HepG2 (cell line): ENCODE results near the gene KAZALD1.

Experiments used
- JUND ChIP-seq: sonication (generic); formaldehyde crosslinking; IDR thresholded peaks from 2 replicates; pipeline ENCODE4 v1.8.0; 2022; ENCODE audit warnings: mild to moderate bottlenecking, missing genetic modification reagents
- KLF13 ChIP-seq: sonication (generic); formaldehyde crosslinking; IDR thresholded peaks from 2 replicates; pipeline ENCODE4 v1.4.0; 2020; ENCODE audit warnings: mild to moderate bottlenecking, missing genetic modification reagents
- MZF1 ChIP-seq: sonication (generic); formaldehyde crosslinking; IDR thresholded peaks from 2 replicates; pipeline ENCODE4 v1.8.1; 2023; ENCODE audit warnings: mild to moderate bottlenecking, missing genetic modification reagents, borderline replicate concordance
- TEAD3 ChIP-seq: optimal IDR thresholded peaks from 2 replicates; pipeline ENCODE3; 2016; ENCODE audit warnings: borderline replicate concordance
- YY1 ChIP-seq: IDR thresholded peaks from 2 replicates; pipeline ENCODE4 v1.6.1; 2011; ENCODE audit warnings: low read length, low read depth, moderate library complexity, mild to moderate bottlenecking; ENCODE audit not compliant: insufficient read depth, insufficient replicate concordance
- ZNF792 ChIP-seq: IDR thresholded peaks from 2 replicates; pipeline ENCODE4 v1.6.1; 2016
- TF ChIP-seq, protein P1 (sequence below): sonication (generic); formaldehyde crosslinking; IDR thresholded peaks from 2 replicates; pipeline ENCODE4 v1.8.0; 2022; ENCODE audit warnings: mild to moderate bottlenecking, missing genetic modification reagents, borderline replicate concordance
- TF ChIP-seq, protein P2 (sequence below): sonication (generic); formaldehyde crosslinking; IDR thresholded peaks from 2 replicates; pipeline ENCODE4 v1.5.0; 2020; ENCODE audit warnings: mild to moderate bottlenecking, missing genetic modification reagents, moderate library complexity
- TF ChIP-seq, protein P3 (sequence below): IDR thresholded peaks from 2 replicates; pipeline ENCODE4 v1.6.1; 2016
- TF ChIP-seq, protein P4 (sequence below): sonication (generic); formaldehyde crosslinking; IDR thresholded peaks from 2 replicates; pipeline ENCODE4 v1.4.0; 2020; ENCODE audit warnings: mild to moderate bottlenecking, missing genetic modification reagents, borderline replicate concordance
- TF ChIP-seq, protein P5 (sequence below): sonication (generic); formaldehyde crosslinking; IDR thresholded peaks from 2 replicates; pipeline ENCODE4 v1.4.0; 2020; ENCODE audit warnings: missing genetic modification reagents

DNA sequence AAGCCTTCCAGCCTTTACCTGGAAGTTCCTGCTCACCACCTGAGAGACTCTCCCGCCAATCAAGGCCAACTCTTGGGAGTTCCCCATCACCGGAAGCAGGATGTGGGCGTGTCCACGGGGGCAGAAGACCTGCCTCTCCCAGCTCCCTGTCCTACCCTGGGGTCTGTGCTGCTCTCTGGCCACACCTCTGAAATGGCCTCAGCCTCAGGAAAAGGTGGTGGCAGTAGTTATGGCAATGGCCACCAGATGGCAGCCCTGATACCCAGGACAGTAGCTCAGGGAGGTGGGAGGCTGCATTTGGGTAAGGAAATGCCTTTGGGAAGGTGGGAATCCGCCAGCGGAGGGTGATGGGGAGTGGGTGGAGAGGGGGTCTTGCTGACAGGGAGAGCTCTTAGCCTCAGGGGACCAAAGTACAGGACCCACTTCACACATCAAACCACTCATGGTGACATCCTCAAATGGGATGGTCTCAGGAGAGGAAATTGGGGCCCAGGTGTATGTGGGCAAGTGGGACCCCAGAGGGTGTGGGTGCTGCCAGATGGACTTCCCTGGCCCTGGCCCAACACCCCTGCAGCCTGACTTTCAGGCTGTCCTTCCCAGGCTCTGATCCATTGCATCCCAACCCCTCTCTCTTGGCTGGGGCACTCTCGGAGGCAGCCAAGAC, 33.9 kb downstream of the KAZALD1 start:
- TF ChIP-seq KLF13 (CRISPR knock-in tag) (no peak), ZNF792 (CRISPR knock-in tag) (no peak), JUND (CRISPR knock-in tag) (no peak), MZF1 (CRISPR knock-in tag) (no peak), YY1 (peak; percentile 29), TEAD3 (CRISPR knock-in tag) (no peak)
- TF ChIP-seq, protein P1, sequence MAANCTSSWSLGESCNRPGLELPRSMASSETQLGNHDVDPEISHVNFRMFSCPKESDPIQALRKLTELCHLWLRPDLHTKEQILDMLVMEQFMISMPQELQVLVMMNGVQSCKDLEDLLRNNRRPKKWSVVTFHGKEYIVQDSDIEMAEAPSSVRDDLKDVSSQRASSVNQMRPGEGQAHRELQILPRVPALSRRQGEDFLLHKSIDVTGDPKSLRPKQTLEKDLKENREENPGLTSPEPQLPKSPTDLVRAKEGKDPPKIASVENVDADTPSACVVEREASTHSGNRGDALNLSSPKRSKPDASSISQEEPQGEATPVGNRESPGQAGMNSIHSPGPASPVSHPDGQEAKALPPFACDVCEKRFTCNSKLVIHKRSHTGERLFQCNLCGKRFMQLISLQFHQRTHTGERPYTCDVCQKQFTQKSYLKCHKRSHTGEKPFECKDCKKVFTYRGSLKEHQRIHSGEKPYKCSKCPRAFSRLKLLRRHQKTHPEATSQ (CRISPR knock-in tag): no peak
- TF ChIP-seq, protein P2, sequence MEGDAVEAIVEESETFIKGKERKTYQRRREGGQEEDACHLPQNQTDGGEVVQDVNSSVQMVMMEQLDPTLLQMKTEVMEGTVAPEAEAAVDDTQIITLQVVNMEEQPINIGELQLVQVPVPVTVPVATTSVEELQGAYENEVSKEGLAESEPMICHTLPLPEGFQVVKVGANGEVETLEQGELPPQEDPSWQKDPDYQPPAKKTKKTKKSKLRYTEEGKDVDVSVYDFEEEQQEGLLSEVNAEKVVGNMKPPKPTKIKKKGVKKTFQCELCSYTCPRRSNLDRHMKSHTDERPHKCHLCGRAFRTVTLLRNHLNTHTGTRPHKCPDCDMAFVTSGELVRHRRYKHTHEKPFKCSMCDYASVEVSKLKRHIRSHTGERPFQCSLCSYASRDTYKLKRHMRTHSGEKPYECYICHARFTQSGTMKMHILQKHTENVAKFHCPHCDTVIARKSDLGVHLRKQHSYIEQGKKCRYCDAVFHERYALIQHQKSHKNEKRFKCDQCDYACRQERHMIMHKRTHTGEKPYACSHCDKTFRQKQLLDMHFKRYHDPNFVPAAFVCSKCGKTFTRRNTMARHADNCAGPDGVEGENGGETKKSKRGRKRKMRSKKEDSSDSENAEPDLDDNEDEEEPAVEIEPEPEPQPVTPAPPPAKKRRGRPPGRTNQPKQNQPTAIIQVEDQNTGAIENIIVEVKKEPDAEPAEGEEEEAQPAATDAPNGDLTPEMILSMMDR (CRISPR knock-in tag): peak; percentile 97
- TF ChIP-seq, protein P3, sequence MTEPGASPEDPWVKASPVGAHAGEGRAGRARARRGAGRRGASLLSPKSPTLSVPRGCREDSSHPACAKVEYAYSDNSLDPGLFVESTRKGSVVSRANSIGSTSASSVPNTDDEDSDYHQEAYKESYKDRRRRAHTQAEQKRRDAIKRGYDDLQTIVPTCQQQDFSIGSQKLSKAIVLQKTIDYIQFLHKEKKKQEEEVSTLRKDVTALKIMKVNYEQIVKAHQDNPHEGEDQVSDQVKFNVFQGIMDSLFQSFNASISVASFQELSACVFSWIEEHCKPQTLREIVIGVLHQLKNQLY: no peak
- TF ChIP-seq, protein P4, sequence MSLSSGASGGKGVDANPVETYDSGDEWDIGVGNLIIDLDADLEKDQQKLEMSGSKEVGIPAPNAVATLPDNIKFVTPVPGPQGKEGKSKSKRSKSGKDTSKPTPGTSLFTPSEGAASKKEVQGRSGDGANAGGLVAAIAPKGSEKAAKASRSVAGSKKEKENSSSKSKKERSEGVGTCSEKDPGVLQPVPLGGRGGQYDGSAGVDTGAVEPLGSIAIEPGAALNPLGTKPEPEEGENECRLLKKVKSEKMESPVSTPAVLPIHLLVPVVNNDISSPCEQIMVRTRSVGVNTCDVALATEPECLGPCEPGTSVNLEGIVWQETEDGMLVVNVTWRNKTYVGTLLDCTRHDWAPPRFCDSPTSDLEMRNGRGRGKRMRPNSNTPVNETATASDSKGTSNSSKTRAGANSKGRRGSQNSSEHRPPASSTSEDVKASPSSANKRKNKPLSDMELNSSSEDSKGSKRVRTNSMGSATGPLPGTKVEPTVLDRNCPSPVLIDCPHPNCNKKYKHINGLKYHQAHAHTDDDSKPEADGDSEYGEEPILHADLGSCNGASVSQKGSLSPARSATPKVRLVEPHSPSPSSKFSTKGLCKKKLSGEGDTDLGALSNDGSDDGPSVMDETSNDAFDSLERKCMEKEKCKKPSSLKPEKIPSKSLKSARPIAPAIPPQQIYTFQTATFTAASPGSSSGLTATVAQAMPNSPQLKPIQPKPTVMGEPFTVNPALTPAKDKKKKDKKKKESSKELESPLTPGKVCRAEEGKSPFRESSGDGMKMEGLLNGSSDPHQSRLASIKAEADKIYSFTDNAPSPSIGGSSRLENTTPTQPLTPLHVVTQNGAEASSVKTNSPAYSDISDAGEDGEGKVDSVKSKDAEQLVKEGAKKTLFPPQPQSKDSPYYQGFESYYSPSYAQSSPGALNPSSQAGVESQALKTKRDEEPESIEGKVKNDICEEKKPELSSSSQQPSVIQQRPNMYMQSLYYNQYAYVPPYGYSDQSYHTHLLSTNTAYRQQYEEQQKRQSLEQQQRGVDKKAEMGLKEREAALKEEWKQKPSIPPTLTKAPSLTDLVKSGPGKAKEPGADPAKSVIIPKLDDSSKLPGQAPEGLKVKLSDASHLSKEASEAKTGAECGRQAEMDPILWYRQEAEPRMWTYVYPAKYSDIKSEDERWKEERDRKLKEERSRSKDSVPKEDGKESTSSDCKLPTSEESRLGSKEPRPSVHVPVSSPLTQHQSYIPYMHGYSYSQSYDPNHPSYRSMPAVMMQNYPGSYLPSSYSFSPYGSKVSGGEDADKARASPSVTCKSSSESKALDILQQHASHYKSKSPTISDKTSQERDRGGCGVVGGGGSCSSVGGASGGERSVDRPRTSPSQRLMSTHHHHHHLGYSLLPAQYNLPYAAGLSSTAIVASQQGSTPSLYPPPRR (CRISPR knock-in tag): no peak
- TF ChIP-seq, protein P5, sequence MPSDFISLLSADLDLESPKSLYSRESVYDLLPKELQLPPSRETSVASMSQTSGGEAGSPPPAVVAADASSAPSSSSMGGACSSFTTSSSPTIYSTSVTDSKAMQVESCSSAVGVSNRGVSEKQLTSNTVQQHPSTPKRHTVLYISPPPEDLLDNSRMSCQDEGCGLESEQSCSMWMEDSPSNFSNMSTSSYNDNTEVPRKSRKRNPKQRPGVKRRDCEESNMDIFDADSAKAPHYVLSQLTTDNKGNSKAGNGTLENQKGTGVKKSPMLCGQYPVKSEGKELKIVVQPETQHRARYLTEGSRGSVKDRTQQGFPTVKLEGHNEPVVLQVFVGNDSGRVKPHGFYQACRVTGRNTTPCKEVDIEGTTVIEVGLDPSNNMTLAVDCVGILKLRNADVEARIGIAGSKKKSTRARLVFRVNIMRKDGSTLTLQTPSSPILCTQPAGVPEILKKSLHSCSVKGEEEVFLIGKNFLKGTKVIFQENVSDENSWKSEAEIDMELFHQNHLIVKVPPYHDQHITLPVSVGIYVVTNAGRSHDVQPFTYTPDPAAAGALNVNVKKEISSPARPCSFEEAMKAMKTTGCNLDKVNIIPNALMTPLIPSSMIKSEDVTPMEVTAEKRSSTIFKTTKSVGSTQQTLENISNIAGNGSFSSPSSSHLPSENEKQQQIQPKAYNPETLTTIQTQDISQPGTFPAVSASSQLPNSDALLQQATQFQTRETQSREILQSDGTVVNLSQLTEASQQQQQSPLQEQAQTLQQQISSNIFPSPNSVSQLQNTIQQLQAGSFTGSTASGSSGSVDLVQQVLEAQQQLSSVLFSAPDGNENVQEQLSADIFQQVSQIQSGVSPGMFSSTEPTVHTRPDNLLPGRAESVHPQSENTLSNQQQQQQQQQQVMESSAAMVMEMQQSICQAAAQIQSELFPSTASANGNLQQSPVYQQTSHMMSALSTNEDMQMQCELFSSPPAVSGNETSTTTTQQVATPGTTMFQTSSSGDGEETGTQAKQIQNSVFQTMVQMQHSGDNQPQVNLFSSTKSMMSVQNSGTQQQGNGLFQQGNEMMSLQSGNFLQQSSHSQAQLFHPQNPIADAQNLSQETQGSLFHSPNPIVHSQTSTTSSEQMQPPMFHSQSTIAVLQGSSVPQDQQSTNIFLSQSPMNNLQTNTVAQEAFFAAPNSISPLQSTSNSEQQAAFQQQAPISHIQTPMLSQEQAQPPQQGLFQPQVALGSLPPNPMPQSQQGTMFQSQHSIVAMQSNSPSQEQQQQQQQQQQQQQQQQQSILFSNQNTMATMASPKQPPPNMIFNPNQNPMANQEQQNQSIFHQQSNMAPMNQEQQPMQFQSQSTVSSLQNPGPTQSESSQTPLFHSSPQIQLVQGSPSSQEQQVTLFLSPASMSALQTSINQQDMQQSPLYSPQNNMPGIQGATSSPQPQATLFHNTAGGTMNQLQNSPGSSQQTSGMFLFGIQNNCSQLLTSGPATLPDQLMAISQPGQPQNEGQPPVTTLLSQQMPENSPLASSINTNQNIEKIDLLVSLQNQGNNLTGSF (CRISPR knock-in tag): no peak
